WTC11 (cell line): ENCODE measurements around the gene SMYD3. TPM values are rescaled to one million over a fixed set of nuclear protein-coding genes. Genes with fewer than 3 reads are reported as not detected.
"Not testable (repeated sequence)": the region's sequence is repeated elsewhere in the genome, so short reads cannot be mapped to it uniquely, and the experiment has no call there.

Experiments
- ATAC-seq: fragments of 200-7000 bp; cut with Tn5 transposase; 2 replicates; pipeline ENCODE4 v1.10.0; 2021; ENCODE audit warnings: mild to moderate bottlenecking, moderate library complexity
- CTCF ChIA-PET: fragments of 300-600 bp; sonication (Branson Sonifier 250); formaldehyde crosslinking; loops from one replicate; lab custom pipeline; 2021; ENCODE audit warnings: antibody characterized with exemption; lab: Charles Lee
- POLR2A ChIA-PET: fragments of 350-600 bp; sonication (Branson Sonifier 250); formaldehyde crosslinking; loops from one replicate; lab custom pipeline; 2021; ENCODE audit warnings: antibody characterized with exemption; lab: Charles Lee
- DNase-seq: peaks from one replicate; pipeline ENCODE4 v3.0.0; 2021; ENCODE audit warnings: low spot score
- H3K27ac Mint-ChIP-seq: 2 replicates; pipeline ENCODE4 v1.8.0; 2021; ENCODE audit warnings: mixed read lengths
- H3K27me3 Mint-ChIP-seq: 2 replicates; pipeline ENCODE4 v1.8.0; 2021; ENCODE audit warnings: low read depth, mild to moderate bottlenecking, moderate library complexity, mixed read lengths
- H3K36me3 Mint-ChIP-seq: 2 replicates; pipeline ENCODE4 v1.8.0; 2021; ENCODE audit warnings: mixed read lengths
- H3K4me1 Mint-ChIP-seq: 2 replicates; pipeline ENCODE4 v1.8.0; 2022; ENCODE audit warnings: mixed read lengths
- H3K4me3 Mint-ChIP-seq: 2 replicates; pipeline ENCODE4 v1.8.0; 2021; ENCODE audit warnings: mild to moderate bottlenecking, moderate library complexity, mixed read lengths
- H3K9me3 Mint-ChIP-seq: 2 replicates; pipeline ENCODE4 v1.8.0; 2021; ENCODE audit warnings: mixed read lengths
- CBFB ChIP-seq: sonication (generic); formaldehyde crosslinking; IDR thresholded peaks from 2 replicates; pipeline ENCODE4 v1.8.1; 2022; ENCODE audit warnings: mild to moderate bottlenecking, low read depth, missing genetic modification reagents
- FOXK1 ChIP-seq: sonication (generic); formaldehyde crosslinking; IDR thresholded peaks from 2 replicates; pipeline ENCODE4 v1.8.0; 2022; ENCODE audit warnings: mild to moderate bottlenecking, moderate library complexity, missing genetic modification reagents
- FOXP1 ChIP-seq: sonication (generic); formaldehyde crosslinking; IDR thresholded peaks from 2 replicates; pipeline ENCODE4 v1.8.0; 2022; ENCODE audit warnings: missing genetic modification reagents, mild to moderate bottlenecking, moderate library complexity, borderline replicate concordance
- HMGA2 ChIP-seq: fragments of 250-450 bp; sonication (Bioruptor Pico); IDR thresholded peaks from 2 replicates; pipeline ENCODE4 v1.4.0; 2021; ENCODE audit warnings: mild to moderate bottlenecking, moderate library complexity
- JAZF1 ChIP-seq: fragments of 250-450 bp; sonication (Bioruptor Pico); IDR thresholded peaks from 2 replicates; pipeline ENCODE4 v1.9.0; 2021; ENCODE audit warnings: moderate library complexity, mild to moderate bottlenecking, inconsistent platforms
- NR3C1 ChIP-seq: sonication (generic); formaldehyde crosslinking; conservative IDR thresholded peaks from 2 replicates; pipeline ENCODE4 v1.8.1; 2023; ENCODE audit warnings: low read depth, mild to moderate bottlenecking, missing genetic modification reagents
- PRRX2 ChIP-seq: fragments of 250-450 bp; sonication (Bioruptor Pico); IDR thresholded peaks from 2 replicates; pipeline ENCODE4 v1.8.0; 2021; ENCODE audit warnings: mild to moderate bottlenecking
- RELA ChIP-seq: sonication (generic); formaldehyde crosslinking; IDR thresholded peaks from 2 replicates; pipeline ENCODE4 v1.8.1; 2022; ENCODE audit warnings: missing genetic modification reagents, mild to moderate bottlenecking, borderline replicate concordance
- SOX15 ChIP-seq: fragments of 250-450 bp; sonication (Bioruptor Pico); IDR thresholded peaks from 2 replicates; pipeline ENCODE4 v1.9.0; 2021; ENCODE audit warnings: mild to moderate bottlenecking
- TCF7 ChIP-seq: sonication (generic); formaldehyde crosslinking; IDR thresholded peaks from 2 replicates; pipeline ENCODE4 v1.8.0; 2022; ENCODE audit warnings: mild to moderate bottlenecking, low read depth, missing genetic modification reagents, moderate library complexity
- ZNF416 ChIP-seq: fragments of 250-450 bp; sonication (Bioruptor Pico); IDR thresholded peaks from 2 replicates; pipeline ENCODE4 v1.9.0; 2021; ENCODE audit warnings: mild to moderate bottlenecking, inconsistent platforms
- ZNF423 ChIP-seq: fragments of 250-450 bp; sonication (Bioruptor Pico); IDR thresholded peaks from 2 replicates; pipeline ENCODE4 v2.1.2; 2022; ENCODE audit warnings: mild to moderate bottlenecking, moderate library complexity
- total RNA-seq: library from RNA; stranded (reverse); gene quantifications from 3 replicates; pipeline ENCODE4 v1.2.3, GENCODE V29; 2021
- TF ChIP-seq, protein P1 (sequence below): sonication (generic); formaldehyde crosslinking; IDR thresholded peaks from 2 replicates; pipeline ENCODE4 v1.8.0; 2023; ENCODE audit warnings: missing genetic modification reagents
- TF ChIP-seq, protein P2 (sequence below): sonication (generic); formaldehyde crosslinking; conservative IDR thresholded peaks from 2 replicates; pipeline ENCODE4 v1.8.1; 2022; ENCODE audit warnings: mild to moderate bottlenecking, missing genetic modification reagents
- TF ChIP-seq, protein P3 (sequence below): sonication (generic); formaldehyde crosslinking; IDR thresholded peaks from 2 replicates; pipeline ENCODE4 v1.8.1; 2023; ENCODE audit warnings: mild to moderate bottlenecking, missing genetic modification reagents, moderate library complexity
- TF ChIP-seq, protein P4 (sequence below): sonication (generic); formaldehyde crosslinking; IDR thresholded peaks from 2 replicates; pipeline ENCODE4 v1.8.1; 2022; ENCODE audit warnings: low read depth, missing genetic modification reagents, borderline replicate concordance

The SMYD3 gene
- total RNA-seq, 1 experiment from 2014 or later = 21.4 TPM

DNA sequence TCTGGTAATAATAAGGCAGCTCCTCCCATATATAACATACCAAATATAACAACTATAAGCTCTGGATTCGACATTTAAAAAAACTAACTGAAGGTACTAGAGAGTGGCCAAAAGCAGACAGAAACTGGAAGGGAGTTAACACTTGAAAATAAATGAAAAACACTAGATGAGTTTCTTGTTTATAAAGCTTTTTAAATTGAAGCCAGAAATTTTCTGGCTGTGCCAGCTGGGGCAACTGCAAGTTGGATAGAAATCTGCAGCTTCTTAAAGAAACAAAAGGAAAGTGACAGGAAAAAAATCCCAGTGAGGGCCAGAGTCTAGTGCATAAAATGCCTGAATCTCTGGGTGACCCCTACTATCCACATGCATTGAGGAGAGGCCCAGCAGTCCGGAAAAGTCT, 432.7 kb downstream of the SMYD3 start:
- DNase-seq (no peak), ATAC-seq (no peak)
- Mint-ChIP-seq H3K9me3 (no peaks in the 10 kb centered on the region), H3K27me3 (peaks cover 16% of the 10 kb centered on the region), H3K4me1 (peaks cover 22% of the 10 kb centered on the region), H3K36me3 (no peaks in the 10 kb centered on the region), H3K27ac (no peak overlapping the region), H3K4me3 (no peak overlapping the region)
- ChIA-PET POLR2A (interaction anchor here (0.6 to 0.7 kb wide), 2 partner anchors 106 to 720 kb away, joined by 3 to 4 read pairs; no protein-coding TSS in a partner anchor), CTCF (no interaction called here)
- TF ChIP-seq HMGA2 (no peak), SOX15 (no peak), JAZF1 (CRISPR knock-in tag) (no peak), PRRX2 (CRISPR knock-in tag) (no peak), FOXP1 (CRISPR knock-in tag) (no peak), CBFB (CRISPR knock-in tag) (no peak), NR3C1 (CRISPR knock-in tag) (no peak), TCF7 (CRISPR knock-in tag) (no peak), RELA (CRISPR knock-in tag) (no peak)
- TF ChIP-seq, protein P1, sequence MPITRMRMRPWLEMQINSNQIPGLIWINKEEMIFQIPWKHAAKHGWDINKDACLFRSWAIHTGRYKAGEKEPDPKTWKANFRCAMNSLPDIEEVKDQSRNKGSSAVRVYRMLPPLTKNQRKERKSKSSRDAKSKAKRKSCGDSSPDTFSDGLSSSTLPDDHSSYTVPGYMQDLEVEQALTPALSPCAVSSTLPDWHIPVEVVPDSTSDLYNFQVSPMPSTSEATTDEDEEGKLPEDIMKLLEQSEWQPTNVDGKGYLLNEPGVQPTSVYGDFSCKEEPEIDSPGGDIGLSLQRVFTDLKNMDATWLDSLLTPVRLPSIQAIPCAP = no peak
- TF ChIP-seq, protein P2, sequence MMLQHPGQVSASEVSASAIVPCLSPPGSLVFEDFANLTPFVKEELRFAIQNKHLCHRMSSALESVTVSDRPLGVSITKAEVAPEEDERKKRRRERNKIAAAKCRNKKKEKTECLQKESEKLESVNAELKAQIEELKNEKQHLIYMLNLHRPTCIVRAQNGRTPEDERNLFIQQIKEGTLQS (CRISPR knock-in tag) = no peak
- TF ChIP-seq, protein P3, sequence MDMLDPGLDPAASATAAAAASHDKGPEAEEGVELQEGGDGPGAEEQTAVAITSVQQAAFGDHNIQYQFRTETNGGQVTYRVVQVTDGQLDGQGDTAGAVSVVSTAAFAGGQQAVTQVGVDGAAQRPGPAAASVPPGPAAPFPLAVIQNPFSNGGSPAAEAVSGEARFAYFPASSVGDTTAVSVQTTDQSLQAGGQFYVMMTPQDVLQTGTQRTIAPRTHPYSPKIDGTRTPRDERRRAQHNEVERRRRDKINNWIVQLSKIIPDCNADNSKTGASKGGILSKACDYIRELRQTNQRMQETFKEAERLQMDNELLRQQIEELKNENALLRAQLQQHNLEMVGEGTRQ (CRISPR knock-in tag) = no peak

DNA sequence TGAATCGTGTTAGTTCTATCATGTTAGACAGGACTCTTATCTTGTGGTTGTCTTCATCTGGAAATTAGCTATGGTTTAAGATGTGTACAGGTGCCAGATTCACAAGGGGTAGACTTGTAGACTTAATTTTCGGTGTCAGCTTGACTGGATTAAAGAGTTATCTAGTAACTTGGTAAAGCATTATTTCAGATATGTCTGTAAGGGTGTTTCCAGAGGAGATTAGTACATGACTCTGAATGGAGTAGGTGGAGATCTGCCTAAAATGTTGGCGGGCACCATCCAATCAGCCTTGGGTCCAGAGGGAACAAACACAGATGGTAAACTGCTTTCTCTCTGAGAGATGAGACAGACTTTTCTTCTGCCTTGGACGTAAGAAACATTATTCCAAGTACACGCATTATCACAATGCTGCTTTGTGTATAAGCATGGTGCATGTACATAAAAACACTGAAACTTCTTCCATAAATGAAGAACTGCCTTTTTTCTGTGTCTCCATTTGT, 434.6 kb downstream of the SMYD3 start:
- H3K9me3 Mint-ChIP-seq = no peaks in the 10 kb centered on the region
- no peak overlapping the region for H3K4me3 Mint-ChIP-seq
- ATAC-seq (no peak), DNase-seq (no peak)
- H3K27me3 Mint-ChIP-seq = peaks cover 35% of the 10 kb centered on the region
- no peaks in the 10 kb centered on the region for H3K36me3 Mint-ChIP-seq
- CTCF ChIA-PET = no interaction called here
- POLR2A ChIA-PET = no interaction called here
- TF ChIP-seq ZNF416 (CRISPR knock-in tag) = no peak
- TF ChIP-seq, protein P4, sequence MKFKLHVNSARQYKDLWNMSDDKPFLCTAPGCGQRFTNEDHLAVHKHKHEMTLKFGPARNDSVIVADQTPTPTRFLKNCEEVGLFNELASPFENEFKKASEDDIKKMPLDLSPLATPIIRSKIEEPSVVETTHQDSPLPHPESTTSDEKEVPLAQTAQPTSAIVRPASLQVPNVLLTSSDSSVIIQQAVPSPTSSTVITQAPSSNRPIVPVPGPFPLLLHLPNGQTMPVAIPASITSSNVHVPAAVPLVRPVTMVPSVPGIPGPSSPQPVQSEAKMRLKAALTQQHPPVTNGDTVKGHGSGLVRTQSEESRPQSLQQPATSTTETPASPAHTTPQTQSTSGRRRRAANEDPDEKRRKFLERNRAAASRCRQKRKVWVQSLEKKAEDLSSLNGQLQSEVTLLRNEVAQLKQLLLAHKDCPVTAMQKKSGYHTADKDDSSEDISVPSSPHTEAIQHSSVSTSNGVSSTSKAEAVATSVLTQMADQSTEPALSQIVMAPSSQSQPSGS (CRISPR knock-in tag) = no peak
- no peak for TF ChIP-seq FOXK1 (CRISPR knock-in tag)
- no peak for TF ChIP-seq TCF7 (CRISPR knock-in tag)
- TF ChIP-seq JAZF1 (CRISPR knock-in tag) = no peak
- no peak for TF ChIP-seq ZNF423
- peaks cover 36% of the 10 kb centered on the region for H3K4me1 Mint-ChIP-seq
- peak overlapping the region; percentile 3; the same call in 1 of the 2 replicates for H3K27ac Mint-ChIP-seq

DNA sequence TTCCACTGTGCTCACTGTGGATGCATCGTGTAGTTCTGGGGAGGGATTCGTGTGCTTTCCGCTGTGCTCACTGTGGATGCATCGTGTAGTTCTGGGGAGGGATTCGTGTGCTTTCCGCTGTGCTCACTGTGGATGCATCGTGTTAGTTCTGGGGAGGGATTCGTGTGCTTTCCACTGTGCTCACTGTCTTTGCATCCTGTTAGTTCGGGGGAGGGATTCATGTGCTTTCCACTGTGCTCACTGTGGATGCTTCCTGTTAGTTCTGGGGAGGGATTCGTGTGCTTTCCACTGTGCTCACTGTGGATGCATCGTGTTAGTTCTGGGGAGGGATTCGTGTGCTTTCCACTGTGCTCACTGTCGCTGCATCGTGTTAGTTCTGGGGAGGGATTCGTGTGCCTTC, 435.1 kb downstream of the SMYD3 start:
- H3K36me3 Mint-ChIP-seq, CTCF ChIA-PET, H3K9me3 Mint-ChIP-seq, DNase-seq, ATAC-seq, POLR2A ChIA-PET, H3K4me3 Mint-ChIP-seq: not testable (repeated sequence)
- peaks cover 39% of the 10 kb centered on the region for H3K4me1 Mint-ChIP-seq
- H3K27ac Mint-ChIP-seq = peak overlapping the region; percentile 3; the same call in 1 of the 2 replicates
- H3K27me3 Mint-ChIP-seq = peaks cover 41% of the 10 kb centered on the region

DNA sequence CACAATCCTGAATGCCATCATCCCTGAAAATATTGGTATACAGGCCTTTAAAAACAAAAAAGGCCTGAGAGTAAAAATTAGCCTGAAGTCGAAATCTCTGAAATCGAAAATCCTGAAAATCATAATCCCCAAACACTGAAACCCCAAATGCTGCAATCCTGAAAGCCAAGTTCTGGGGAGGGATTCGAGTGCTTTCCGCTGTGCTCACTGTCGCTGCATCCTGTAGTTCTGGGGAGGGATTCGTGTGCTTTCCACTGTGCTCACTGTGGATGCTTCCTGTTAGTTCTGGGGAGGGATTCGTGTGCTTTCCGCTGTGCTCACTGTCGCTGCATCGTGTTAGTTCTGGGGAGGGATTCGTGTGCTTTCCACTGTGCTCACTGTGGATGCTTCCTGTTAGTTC, 435.5 kb downstream of the SMYD3 start:
- Mint-ChIP-seq H3K27me3 (peaks cover 45% of the 10 kb centered on the region), H3K4me1 (peaks cover 41% of the 10 kb centered on the region)
- H3K4me3 Mint-ChIP-seq, POLR2A ChIA-PET, H3K27ac Mint-ChIP-seq, ATAC-seq, CTCF ChIA-PET, H3K36me3 Mint-ChIP-seq, DNase-seq, H3K9me3 Mint-ChIP-seq: not testable (repeated sequence)
